Mesenchymal stem cell (in vitro differentiated cells and primary cell): ENCODE data around the gene ARHGEF1.

Experiments used
- DNase-seq: peaks from one replicate; pipeline ENCODE4 v3.0.0-alpha.2; 2013
- H2AFZ ChIP-seq: one replicate; pipeline ENCODE4 v1.6.1; 2013; ENCODE audit warnings: low read depth, mild to moderate bottlenecking, control low read depth, inconsistent platforms, low read length, moderate library complexity
- H2AK5ac ChIP-seq: 2 replicates; pipeline ENCODE4 v1.6.1; 2013; ENCODE audit warnings: low read length, moderate library complexity, mild to moderate bottlenecking, inconsistent platforms; ENCODE audit not compliant: severe bottlenecking
- H2BK120ac ChIP-seq: one replicate; pipeline ENCODE4 v1.6.1; 2013; ENCODE audit warnings: low read depth, mild to moderate bottlenecking, inconsistent platforms, low read length, moderate library complexity
- H2BK12ac ChIP-seq, 2 experiments: one replicate each; pipeline ENCODE4 v1.6.1; 2013; ENCODE audit warnings: inconsistent platforms in 2 of 2, low read length in 2 of 2, mild to moderate bottlenecking in 2 of 2, moderate library complexity in 2 of 2, control low read depth in 1 of 2
- H2BK15ac ChIP-seq: one replicate; pipeline ENCODE4 v1.6.1; 2013; ENCODE audit warnings: mild to moderate bottlenecking, low read depth, inconsistent platforms; ENCODE audit not compliant: poor library complexity, severe bottlenecking
- H2BK5ac ChIP-seq: 2 replicates; pipeline ENCODE4 v1.6.1; 2013; ENCODE audit warnings: low read depth, mild to moderate bottlenecking, low read length, control low read depth, inconsistent platforms; ENCODE audit not compliant: poor library complexity, severe bottlenecking
- H3K14ac ChIP-seq, 2 experiments: one replicate each; pipeline ENCODE4 v1.6.1; 2013; ENCODE audit warnings: inconsistent platforms in 2 of 2, low read length in 2 of 2, control low read depth in 1 of 2, mild to moderate bottlenecking in 1 of 2, moderate library complexity in 1 of 2
- H3K18ac ChIP-seq, 2 experiments: one replicate each; pipeline ENCODE4 v1.6.1; 2013; ENCODE audit warnings: inconsistent platforms in 2 of 2, low read length in 2 of 2, control low read depth in 1 of 2, low read depth in 1 of 2, mild to moderate bottlenecking in 1 of 2
- H3K23ac ChIP-seq, 2 experiments: one replicate each; pipeline ENCODE4 v1.6.1; 2013; ENCODE audit warnings: inconsistent platforms in 2 of 2, low read length in 2 of 2, mild to moderate bottlenecking in 2 of 2, moderate library complexity in 2 of 2, control low read depth in 1 of 2
- H3K27ac ChIP-seq: 2 replicates; pipeline ENCODE4 v1.5.1; 2013; ENCODE audit warnings: mild to moderate bottlenecking, moderate library complexity, low read length, control low read depth, inconsistent platforms; ENCODE audit not compliant: poor library complexity, severe bottlenecking
- H3K27me3 ChIP-seq, 2 experiments: 2 replicates each; pipeline versions ENCODE4 v1.6.1 to v1.7.0; 2013; ENCODE audit warnings: low read length in 2 of 2, mild to moderate bottlenecking in 2 of 2, moderate library complexity in 2 of 2, control low read depth in 1 of 2, inconsistent platforms in 1 of 2; ENCODE audit not compliant: control insufficient read depth in 1 of 2, insufficient read depth in 1 of 2
- H3K36me3 ChIP-seq, 2 experiments: 2 replicates each; pipeline versions ENCODE4 v1.6.1 to v1.7.0; 2013; ENCODE audit warnings: low read length in 2 of 2, control low read depth in 1 of 2, inconsistent platforms in 1 of 2, low read depth in 1 of 2, mild to moderate bottlenecking in 1 of 2; ENCODE audit not compliant: insufficient read depth in 2 of 2, control insufficient read depth in 1 of 2
- H3K4ac ChIP-seq, 2 experiments: one replicate each; pipeline ENCODE4 v1.6.1; 2013; ENCODE audit warnings: inconsistent platforms in 2 of 2, low read length in 2 of 2, mild to moderate bottlenecking in 2 of 2, moderate library complexity in 2 of 2, control low read depth in 1 of 2, low read depth in 1 of 2
- H3K4me1 ChIP-seq: 2 replicates; pipeline ENCODE4 v1.6.1; 2013; ENCODE audit warnings: low read depth, low read length, control low read depth; ENCODE audit not compliant: control insufficient read depth, insufficient read depth
- H3K4me2 ChIP-seq: 2 replicates; pipeline ENCODE4 v1.6.1; 2013; ENCODE audit warnings: low read length, mild to moderate bottlenecking, inconsistent platforms; ENCODE audit not compliant: poor library complexity, severe bottlenecking
- H3K4me3 ChIP-seq, 2 experiments: 2 replicates each; pipeline versions ENCODE4 v1.5.1 to v1.7.0; 2013; ENCODE audit warnings: low read length in 2 of 2, mild to moderate bottlenecking in 2 of 2, control low read depth in 1 of 2, low read depth in 1 of 2; ENCODE audit not compliant: insufficient read depth in 1 of 2
- H3K79me1 ChIP-seq: replicated peaks from 2 replicates; pipeline ENCODE4 v1.6.1; 2013; ENCODE audit warnings: mild to moderate bottlenecking, control low read depth, low read length, inconsistent platforms; ENCODE audit not compliant: poor library complexity, severe bottlenecking
- H3K9ac ChIP-seq: 2 replicates; pipeline ENCODE4 v1.7.0; 2013; ENCODE audit warnings: mild to moderate bottlenecking, low read length, moderate library complexity
- H3K9me3 ChIP-seq: 2 replicates; pipeline ENCODE4 v1.7.0; 2013; ENCODE audit warnings: mild to moderate bottlenecking, low read length; ENCODE audit not compliant: control insufficient read depth
- H4K8ac ChIP-seq: one replicate; pipeline ENCODE4 v1.6.1; 2013; ENCODE audit warnings: inconsistent platforms, mild to moderate bottlenecking, low read length, moderate library complexity
- H4K91ac ChIP-seq: one replicate; pipeline ENCODE4 v1.6.1; 2013; ENCODE audit warnings: mild to moderate bottlenecking, low read length, inconsistent platforms
- WGBS: methylation state at CpG from one replicate; pipeline ENCODE4 v1.1.7; 2013; ENCODE audit warnings: mixed read lengths; 5-methylcytosine and 5-hydroxymethylcytosine counted together

ARHGEF1 gene

GRCh38 chr19:41921577-41922576 lies 38.9 kb downstream of the ARHGEF1 start:
- no peak overlapping the region for H2BK120ac ChIP-seq
- 14% methylated on average over 17 of the region's 22 CpGs for WGBS
- H3K4me1 ChIP-seq = no peaks in the 10 kb centered on the region
- no peak overlapping the region for H4K91ac ChIP-seq
- no peak overlapping the region for H2AK5ac ChIP-seq
- no peak overlapping the region for H3K9ac ChIP-seq
- H2BK15ac ChIP-seq = no peak overlapping the region
- H3K9me3 ChIP-seq = peaks cover 6% of the 10 kb centered on the region
- H2BK12ac ChIP-seq = no peak overlapping the region
- no peak overlapping the region for H3K4ac ChIP-seq
- peaks cover 79 to 87% of the 10 kb centered on the region in 2 experiments for H3K27me3 ChIP-seq
- DNase-seq = no peak
- no peak overlapping the region for H3K23ac ChIP-seq
- H3K36me3 ChIP-seq = no peaks in the 10 kb centered on the region
- no peak overlapping the region for H3K4me3 ChIP-seq
- no peak overlapping the region for H3K27ac ChIP-seq
- H3K14ac ChIP-seq = no peak overlapping the region
- H3K4me2 ChIP-seq = no peak overlapping the region
- H3K79me1 ChIP-seq = no peaks in the 10 kb centered on the region
- no peak overlapping the region for H2AFZ ChIP-seq
- H3K18ac ChIP-seq = no peak overlapping the region
- no peak overlapping the region for H4K8ac ChIP-seq
- H2BK5ac ChIP-seq = no peak overlapping the region

DNA sequence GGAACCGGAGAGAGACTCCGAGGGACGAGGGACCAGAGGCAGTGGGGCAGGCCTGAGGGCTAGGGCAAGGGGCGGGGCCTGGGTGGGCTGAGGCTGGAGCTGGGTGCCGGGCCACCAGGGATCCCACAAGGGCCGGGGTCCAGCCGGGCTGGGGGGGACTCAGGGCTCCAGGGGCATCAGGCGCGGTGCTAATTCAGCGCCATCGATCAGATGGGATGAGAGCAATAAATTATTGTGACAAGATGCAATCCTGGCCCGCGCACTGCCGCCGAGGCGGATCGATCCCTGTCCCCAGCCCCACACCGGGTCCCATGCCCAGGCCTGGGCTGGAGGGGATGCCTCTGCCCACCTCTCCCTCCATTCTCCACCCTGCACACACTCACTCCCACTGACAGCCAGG lies 39.6 kb downstream of the ARHGEF1 start:
- WGBS = 9% methylated on average over 6 of the region's 18 CpGs
- no peak overlapping the region for H2BK5ac ChIP-seq

GRCh38 chr19:41923045-41923788 lies 40.2 kb downstream of the ARHGEF1 start:
- Histone ChIP-seq H3K27me3 (peaks cover 77 to 83% of the 10 kb centered on the region in 2 experiments), H3K4me3 (no peak overlapping the region), H3K79me1 (no peaks in the 10 kb centered on the region), H3K14ac (no peak overlapping the region), H4K8ac (no peak overlapping the region), H4K91ac (no peak overlapping the region), H3K27ac (no peak overlapping the region), H2AFZ (no peak overlapping the region), H2BK15ac (no peak overlapping the region), H3K4ac (no peak overlapping the region), H3K18ac (no peak overlapping the region), H3K9me3 (peaks cover 6% of the 10 kb centered on the region), H2BK120ac (no peak overlapping the region), H3K9ac (no peak overlapping the region), H3K4me1 (peaks cover 2% of the 10 kb centered on the region), H2AK5ac (no peak overlapping the region), H2BK5ac (no peak overlapping the region), H3K36me3 (no peaks in the 10 kb centered on the region), H2BK12ac (no peak overlapping the region), H3K23ac (no peak overlapping the region), H3K4me2 (no peak overlapping the region)
- 49% methylated on average over 3 of the region's 6 CpGs for WGBS
- DNase-seq = no peak

More for the DNA sequence above, 39.6 kb downstream of the ARHGEF1 start:
- Histone ChIP-seq H2AFZ (no peak overlapping the region), H3K9me3 (peaks cover 6% of the 10 kb centered on the region), H2BK15ac (no peak overlapping the region), H3K27me3 (peaks cover 81 to 88% of the 10 kb centered on the region in 2 experiments), H3K9ac (no peak overlapping the region), H2BK12ac (no peak overlapping the region), H3K23ac (no peak overlapping the region), H3K4me3 (no peak overlapping the region), H4K8ac (no peak overlapping the region), H2BK120ac (no peak overlapping the region), H3K79me1 (no peaks in the 10 kb centered on the region), H3K4me2 (no peak overlapping the region), H3K36me3 (no peaks in the 10 kb centered on the region), H2AK5ac (no peak overlapping the region), H3K27ac (no peak overlapping the region), H3K4me1 (peaks cover under 1% of the 10 kb centered on the region), H4K91ac (no peak overlapping the region), H3K4ac (no peak overlapping the region), H3K18ac (no peak overlapping the region), H3K14ac (no peak overlapping the region)
- DNase-seq = no peak
